Stimulated activated CD4-positive, alpha-beta T cell treated with anti-CD3 and anti-CD28 coated beads, Interleukin-1b, Interleukin-23, amount 100 ng/mL, for 24 hours (primary cell): ENCODE data around the gene DHX35.
A peak's percentile ranks its signal among the peaks of the same experiment; 100 is the strongest.

Source experiments
- DNase-seq, 4 experiments: peaks; one replicate each; pipeline ENCODE4 v3.0.0-alpha.2; 2020; ENCODE audit warnings: low read depth in 4 of 4, low spot score in 1 of 4

DHX35 gene

GRCh38 chr20:38962044-38962927, at the start of gene DHX35:
DHX35 (plus strand) TSS chr20:38962344; CDS start chr20:38962368, 24 bp downstream.
- peak; percentile 96 to 99 (median 98) for DNase-seq

DNA sequence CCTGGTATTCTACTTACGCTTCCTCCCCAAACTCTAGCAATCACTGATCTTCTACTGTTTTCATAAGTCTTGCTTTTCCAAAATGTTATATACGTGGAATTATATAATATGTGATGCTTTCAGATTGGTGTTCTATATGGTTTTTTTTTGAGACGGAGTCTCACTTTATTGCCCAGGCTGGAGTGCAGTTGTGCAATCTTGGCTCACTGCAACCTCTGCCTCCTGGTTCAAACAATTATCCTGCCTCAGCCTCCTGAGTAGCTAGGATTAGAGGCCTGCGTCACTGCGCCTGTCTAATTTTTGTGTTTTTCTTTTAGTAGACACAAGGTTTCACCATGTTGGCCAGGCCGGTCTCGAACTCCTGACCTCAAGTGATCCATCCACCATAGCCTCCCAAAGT, 46.8 kb upstream of the DHX35 start:
- DNase-seq, result no peak

DNA sequence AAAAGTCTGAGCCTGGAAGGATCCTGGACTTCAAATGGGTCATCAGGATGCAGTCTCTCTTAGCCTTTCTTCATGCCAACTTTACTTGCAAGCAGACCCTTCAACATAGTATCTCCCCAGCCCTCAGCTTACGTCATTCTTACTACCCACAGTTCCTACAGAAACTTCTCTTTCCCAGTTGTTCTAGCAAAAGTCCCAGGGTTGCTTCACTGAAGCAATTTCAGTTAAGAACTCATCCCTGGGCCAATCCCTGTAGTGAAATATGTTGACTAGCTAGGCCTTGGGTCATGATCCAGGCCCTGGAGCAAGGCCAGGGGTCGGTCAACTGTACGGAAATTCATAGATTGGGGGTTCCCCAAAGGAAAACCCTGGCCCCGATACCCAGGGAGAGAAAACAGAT, 44.5 kb upstream of the DHX35 start:
- no peak for DNase-seq

GRCh38 chr20:38918172-38918571, 44.0 kb upstream of the DHX35 start:
- no peak for DNase-seq

DNA sequence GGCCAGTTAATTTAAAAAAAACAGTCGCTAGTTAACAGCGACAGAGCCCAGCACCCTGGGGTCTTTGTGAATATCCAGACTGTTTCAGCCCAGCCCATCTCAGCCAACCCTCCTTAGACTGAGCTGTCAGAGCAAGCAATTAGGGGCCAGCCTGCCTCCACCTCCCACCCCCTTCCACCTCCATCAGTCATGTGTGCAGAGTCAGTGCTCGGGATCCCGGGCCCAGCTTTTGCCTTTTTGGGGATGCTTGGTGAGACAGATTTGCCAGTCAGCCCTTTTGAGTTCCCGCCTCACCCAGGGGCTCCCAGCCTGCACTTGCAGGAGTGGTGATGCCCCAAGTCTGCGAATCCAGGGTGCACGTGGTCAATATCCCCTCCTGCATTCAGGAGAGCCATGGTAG, 42.5 kb upstream of the DHX35 start:
- no peak for DNase-seq

DNA sequence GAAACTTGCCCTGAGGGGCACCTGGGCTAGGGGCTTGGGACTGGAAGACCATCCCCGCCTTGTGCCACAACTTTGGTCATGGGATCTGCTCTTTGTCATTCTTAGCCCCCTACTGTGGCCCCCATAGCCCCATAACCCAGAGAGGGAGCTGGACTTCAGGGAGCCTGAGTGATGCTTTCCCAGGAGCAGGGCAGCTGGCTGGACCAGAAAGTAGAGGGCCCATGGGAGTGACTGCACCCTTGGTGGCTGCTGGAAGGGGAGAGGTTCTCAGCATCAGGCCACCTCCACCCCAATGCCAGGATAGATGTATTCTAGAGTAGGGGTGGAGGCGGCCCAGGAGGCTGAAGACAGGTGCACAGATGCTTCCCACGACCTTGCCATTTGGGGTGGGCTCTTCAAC, 41.7 kb upstream of the DHX35 start:
- DNase-seq, result no peak

DNA sequence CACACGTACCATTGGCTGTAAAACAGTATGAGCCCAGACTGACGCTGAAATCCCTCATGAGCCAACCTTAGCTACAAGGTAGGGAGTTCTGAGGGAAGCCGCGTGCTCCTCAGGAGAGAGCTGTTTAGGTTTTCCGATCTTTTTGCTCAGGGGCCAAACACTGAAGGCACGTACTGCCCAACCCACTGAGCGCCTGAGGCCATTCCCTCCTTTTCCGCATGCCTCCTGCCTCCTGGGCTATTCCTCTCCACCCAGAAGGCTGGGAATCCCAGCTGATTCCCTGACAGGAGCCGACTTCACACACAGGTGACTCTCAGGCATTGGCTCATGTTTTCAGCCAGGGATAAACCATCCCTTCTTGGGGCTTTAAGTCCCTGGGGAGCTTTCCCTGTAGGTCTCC, 41.3 kb upstream of the DHX35 start:
- DNase-seq, result no peak

GRCh38 chr20:38924718-38925117, 37.4 kb upstream of the DHX35 start:
- no peak for DNase-seq

- DNase-seq, result peak; percentile 75 to 95 (median 85)
These were observed 35.8 kb upstream of the DHX35 start, which contains the start of gene FAM83D for GRCh38 chr20:38926142-38926933. FAM83D (plus strand) TSS chr20:38926417; CDS start chr20:38926443, 26 bp downstream.

DNA sequence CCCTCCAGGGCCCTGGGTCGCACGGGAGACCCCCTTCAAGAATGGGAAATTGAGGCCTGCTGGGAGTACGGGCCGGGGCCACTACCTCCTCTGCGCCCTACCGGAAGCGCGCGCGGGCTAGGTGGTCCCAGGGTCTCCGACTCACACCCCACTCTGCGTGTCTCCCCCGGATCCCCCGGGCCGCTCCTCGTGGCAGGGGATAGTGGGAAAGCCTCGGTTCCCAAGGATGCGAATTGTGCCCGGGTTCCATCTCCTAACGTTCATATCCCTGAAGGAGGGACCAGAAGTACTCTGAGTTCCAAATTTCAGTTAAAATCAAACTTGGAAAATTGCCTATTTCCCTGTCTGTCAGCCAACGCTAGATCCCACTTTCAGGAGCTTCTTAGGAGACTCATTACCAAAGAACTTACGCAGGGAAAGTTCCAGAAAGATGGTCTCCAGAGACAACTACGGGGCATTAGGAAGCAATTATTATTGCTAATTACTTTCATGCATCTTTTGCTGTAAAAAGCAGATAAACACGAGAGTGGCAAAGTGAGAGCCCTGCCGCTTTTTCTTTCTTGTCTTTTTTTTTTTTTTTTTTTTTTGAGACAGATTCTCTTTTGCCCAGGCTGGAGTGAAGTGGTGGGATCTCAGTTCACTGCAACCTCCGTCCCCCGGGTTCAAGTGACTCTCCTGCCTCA, 35.1 kb upstream of the DHX35 start:
- no peak for DNase-seq

GRCh38 chr20:38927902-38928578, 34.1 kb upstream of the DHX35 start:
- no peak for DNase-seq

GRCh38 chr20:38930242-38930569, 31.9 kb upstream of the DHX35 start:
- no peak for DNase-seq

- no peak for DNase-seq
These were observed 30.2 kb upstream of the DHX35 start for GRCh38 chr20:38931984-38932383.

- DNase-seq, result no peak
These were observed 29.6 kb upstream of the DHX35 start for GRCh38 chr20:38932457-38933120.

GRCh38 chr20:38934530-38934929, 27.6 kb upstream of the DHX35 start:
- no peak for DNase-seq

DNA sequence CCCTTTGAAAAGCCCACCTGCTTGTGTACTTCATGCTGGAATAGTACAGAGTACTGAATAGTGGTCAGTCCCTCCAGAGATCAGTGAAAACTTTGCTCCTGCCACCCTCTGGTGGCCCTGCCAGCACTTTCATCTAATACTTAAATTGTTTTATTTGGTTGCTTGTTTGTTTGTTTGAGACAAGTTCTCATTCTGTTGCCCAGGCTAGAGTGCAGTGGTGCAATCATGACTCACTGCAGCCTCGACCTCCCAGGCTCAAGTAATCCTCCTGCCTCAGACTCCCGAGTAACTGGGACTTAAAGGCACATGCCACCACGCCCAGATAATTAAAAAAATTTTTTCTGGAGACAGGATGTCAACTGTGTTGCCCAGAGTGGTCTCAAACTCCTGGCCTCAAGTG, 26.9 kb upstream of the DHX35 start:
- no peak for DNase-seq

DNA sequence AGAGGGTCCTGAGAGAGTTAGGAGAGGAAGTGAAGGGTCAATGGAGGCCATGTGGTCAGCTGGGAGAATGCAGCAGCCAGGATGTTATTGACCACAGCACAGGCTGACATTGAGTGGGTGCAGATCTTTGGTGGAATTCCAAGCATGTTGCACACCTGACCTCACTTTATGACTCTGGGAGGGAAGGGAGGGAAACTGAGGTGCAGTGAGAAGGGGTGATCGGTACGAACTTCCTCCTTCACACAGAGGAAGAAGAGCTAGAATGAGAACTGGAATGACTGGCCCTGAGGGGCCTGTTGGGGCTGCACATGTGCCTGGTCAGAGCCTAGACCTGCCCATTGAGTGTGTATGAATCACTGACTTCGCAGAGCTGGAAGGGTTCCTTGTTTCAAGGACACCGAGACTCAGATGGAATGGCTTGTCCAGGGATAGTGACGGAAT, 26.2 kb upstream of the DHX35 start:
- no peak for DNase-seq

- no peak for DNase-seq
These were observed 25.1 kb upstream of the DHX35 start for GRCh38 chr20:38937000-38937399.

GRCh38 chr20:38937978-38938473, 24.1 kb upstream of the DHX35 start:
- DNase-seq, result no peak

DNA sequence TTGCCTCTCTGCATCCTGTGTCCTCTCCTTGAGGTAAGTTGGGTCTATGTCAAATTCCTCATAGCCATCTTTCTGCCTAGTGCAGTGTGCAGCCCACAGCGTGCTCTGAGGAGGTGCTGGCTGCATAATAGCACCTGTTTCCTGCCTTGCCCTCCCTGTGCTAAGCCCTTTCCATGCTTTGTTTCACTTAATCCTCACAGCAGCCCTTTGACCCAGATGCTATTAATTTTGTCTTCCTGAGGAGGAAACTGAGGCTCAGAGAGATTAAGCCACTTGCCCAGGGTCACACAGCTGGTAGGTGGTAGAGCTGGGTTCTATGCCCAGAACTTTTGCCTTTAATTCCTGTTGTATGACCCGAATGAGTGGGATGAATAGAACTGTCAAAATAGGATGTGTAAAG, 22.5 kb upstream of the DHX35 start:
- no peak for DNase-seq
